ENCODE data around the gene TMEM208.

GRCh38 chr16:67269766-67270165 lies 42.8 kb downstream of the TMEM208 start:
- no peak for TF ChIP-seq CTCF (conservative IDR thresholded peaks at IDR 0.05)
- no peak for TF ChIP-seq ZFX (IDR thresholded peaks at IDR 0.05)
